GM23248 (cell line): ENCODE data around the gene CRYM. TPM values are rescaled to one million over a fixed set of nuclear protein-coding genes. Genes with fewer than 3 reads are reported as not detected.

Experiments
- DNase-seq: peaks from one replicate; pipeline ENCODE4 v3.0.0-alpha.2; 2015
- H2AFZ ChIP-seq: fragments of 200-600 bp; sonication (generic); 2 replicates; pipeline ENCODE4 v1.6.1; 2016; ENCODE audit warnings: antibody characterized with exemption
- H3F3A ChIP-seq: fragments of 200-600 bp; sonication (generic); 2 replicates; pipeline ENCODE4 v1.6.1; 2016; ENCODE audit warnings: mild to moderate bottlenecking, antibody characterized with exemption, mixed run types; ENCODE audit not compliant: insufficient read depth
- H3K27ac ChIP-seq: fragments of 200-600 bp; sonication (generic); 2 replicates; pipeline ENCODE4 v1.5.1; 2016; ENCODE audit warnings: mild to moderate bottlenecking
- H3K27me3 ChIP-seq: fragments of 200-600 bp; sonication (generic); replicated peaks from 2 replicates; pipeline ENCODE4 v1.6.1; 2016; ENCODE audit warnings: mild to moderate bottlenecking; ENCODE audit not compliant: insufficient read depth
- H3K36me3 ChIP-seq: fragments of 200-600 bp; sonication (generic); 2 replicates; pipeline ENCODE4 v1.6.1; 2016; ENCODE audit warnings: low read depth, mild to moderate bottlenecking
- H3K4me1 ChIP-seq: fragments of 200-600 bp; sonication (generic); 2 replicates; pipeline ENCODE4 v1.6.1; 2016; ENCODE audit warnings: mild to moderate bottlenecking; ENCODE audit not compliant: insufficient read depth
- H3K4me2 ChIP-seq: fragments of 200-600 bp; sonication (generic); one replicate; pipeline ENCODE4 v1.6.1; 2016; ENCODE audit warnings: mild to moderate bottlenecking; ENCODE audit not compliant: unreplicated experiment
- H3K4me3 ChIP-seq: fragments of 200-600 bp; sonication (generic); 2 replicates; pipeline ENCODE4 v1.5.1; 2016; ENCODE audit warnings: mild to moderate bottlenecking
- H3K79me2 ChIP-seq: fragments of 200-600 bp; sonication (generic); 2 replicates; pipeline ENCODE4 v1.6.1; 2016; ENCODE audit warnings: mild to moderate bottlenecking; ENCODE audit not compliant: insufficient read depth
- H3K9ac ChIP-seq: fragments of 200-600 bp; sonication (generic); 2 replicates; pipeline ENCODE4 v1.6.1; 2016; ENCODE audit warnings: mild to moderate bottlenecking
- H3K9me2 ChIP-seq: fragments of 200-600 bp; sonication (generic); 2 replicates; pipeline ENCODE4 v1.6.1; 2016; ENCODE audit warnings: mixed run types, mild to moderate bottlenecking, moderate library complexity; ENCODE audit not compliant: insufficient read depth
- H3K9me3 ChIP-seq: fragments of 200-600 bp; sonication (generic); one replicate; pipeline ENCODE4 v1.6.1; 2017; ENCODE audit warnings: low read depth
- H4K20me1 ChIP-seq: fragments of 200-600 bp; sonication (generic); 2 replicates; pipeline ENCODE4 v1.6.0; 2016; ENCODE audit not compliant: insufficient read depth
- EZH2 ChIP-seq: fragments of 200-600 bp; sonication (generic); IDR thresholded peaks from 2 replicates; pipeline ENCODE4 v1.6.1; 2018; ENCODE audit warnings: antibody characterized with exemption, mild to moderate bottlenecking; ENCODE audit not compliant: insufficient read depth, poor library complexity, severe bottlenecking
- EZH2phosphoT487 ChIP-seq: fragments of 200-600 bp; sonication (generic); IDR thresholded peaks from 2 replicates; pipeline ENCODE4 v1.6.1; 2018; ENCODE audit warnings: antibody characterized with exemption, moderate library complexity, mild to moderate bottlenecking, low read depth; ENCODE audit not compliant: insufficient read depth
- WGBS, 2 experiments: methylation state at CpG; one replicate each; pipeline ENCODE4 v1.1.6; 2015 to 2017; ENCODE audit warnings: low lambda C conversion rate in 2 of 2, low coverage in 1 of 2; ENCODE audit errors: missing lambda C conversion rate in 2 of 2; 5-methylcytosine and 5-hydroxymethylcytosine counted together
- in situ Hi-C: fragments of 300-500 bp; cut with MboI; formaldehyde crosslinking; loops from 2 replicates; pipeline ENCODE4 v1.15.0; 2020
- polyA plus RNA-seq: library from polyadenylated mRNA; unstranded; fragments of >200 nt; fragmentation: Nextera tagmentation; extraction: Ambion mirVana; gene quantifications from 2 replicates; pipeline ENCODE4 v1.2.1, GENCODE V29; 2016
- total RNA-seq: library from RNA; depleted of rRNA; stranded (reverse); fragments of >200 nt; shearing (Covaris generic); gene quantifications from 2 replicates; pipeline ENCODE4 v1.2.3, GENCODE V29; 2014

CRYM gene
- total and polyA plus RNA-seq, 2 experiments from 2014 or later, result not detected

DNA sequence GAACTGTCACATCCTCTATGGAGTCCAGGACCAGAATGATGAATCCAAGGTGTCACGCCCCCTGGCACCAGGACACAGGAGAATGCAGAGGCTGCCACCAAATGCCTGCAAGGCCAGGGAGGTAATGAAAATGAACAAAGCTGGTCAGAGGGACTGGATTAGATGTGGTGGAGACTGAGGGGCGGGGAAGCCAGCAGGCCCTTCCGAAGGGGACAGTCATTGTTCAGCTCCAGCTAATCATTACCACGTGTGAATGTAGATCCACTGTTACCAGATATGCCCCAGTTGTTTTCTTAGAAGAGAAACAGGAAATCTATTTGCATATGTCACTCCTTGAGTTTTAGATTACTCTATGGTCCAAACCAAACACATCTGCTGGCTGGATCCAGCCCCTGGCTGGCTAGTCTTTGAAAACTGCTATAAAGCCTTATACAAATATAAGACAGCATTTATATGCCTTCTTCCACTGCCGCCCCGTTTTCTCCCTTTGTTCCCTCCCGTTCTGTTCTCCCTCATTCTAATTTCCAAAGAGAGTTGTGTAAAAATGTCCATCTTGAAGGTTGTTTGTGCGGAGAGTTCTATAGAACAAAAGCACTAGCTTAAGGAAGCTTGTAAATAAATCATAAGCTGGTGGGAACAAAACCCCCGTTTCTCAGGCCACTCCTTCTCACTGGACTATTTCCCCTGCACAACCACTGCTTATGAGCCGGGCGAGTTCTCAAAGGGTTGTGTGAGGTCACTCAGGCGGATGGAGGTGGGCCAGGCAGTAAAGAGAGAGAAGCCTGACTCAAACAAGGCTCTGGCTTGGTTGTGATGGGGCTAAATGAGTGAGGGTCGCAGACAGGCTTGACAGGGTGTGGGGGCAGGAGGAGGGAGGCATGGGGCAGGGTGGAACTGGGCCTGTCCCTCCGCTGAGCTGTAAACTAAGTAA, 14.2 kb downstream of the CRYM start:
- no peaks in the 10 kb centered on the region for H3K79me2 ChIP-seq
- H2AFZ ChIP-seq, result 0 out of 2 replicates have a peak overlapping the region, but pooled peaks have one; percentile 34
- peaks cover 15% of the 10 kb centered on the region for H3F3A ChIP-seq
- WGBS, 2 experiments, result 17 to 18% methylated on average over 14 of the region's 14 CpGs
- H3K9ac ChIP-seq, result no peak overlapping the region
- no peaks in the 10 kb centered on the region for H4K20me1 ChIP-seq
- no peak overlapping the region for H3K4me2 ChIP-seq
- no peaks in the 10 kb centered on the region for H3K9me2 ChIP-seq
- peak; percentile 61 for DNase-seq
- H3K4me3 ChIP-seq, result no peak overlapping the region
- H3K27me3 ChIP-seq, result no peaks in the 10 kb centered on the region
- H3K9me3 ChIP-seq, result no peaks in the 10 kb centered on the region
- in situ Hi-C loops, result no loop called here
- TF ChIP-seq EZH2 (no peak), EZH2phosphoT487 (no peak)
- peaks cover 23% of the 10 kb centered on the region for H3K4me1 ChIP-seq
- H3K27ac ChIP-seq, result peak overlapping the region; percentile 17; the same call in 1 of the 2 replicates
- no peaks in the 10 kb centered on the region for H3K36me3 ChIP-seq

- Histone ChIP-seq H3K27me3 (no peaks in the 10 kb centered on the region), H3K27ac (no peak overlapping the region), H3K4me1 (peaks cover 23% of the 10 kb centered on the region), H3K9ac (no peak overlapping the region), H4K20me1 (no peaks in the 10 kb centered on the region), H3F3A (peaks cover 15% of the 10 kb centered on the region), H3K9me3 (no peaks in the 10 kb centered on the region), H3K79me2 (no peaks in the 10 kb centered on the region), H2AFZ (0 out of 2 replicates have a peak overlapping the region, but pooled peaks have one; percentile 34), H3K4me2 (no peak overlapping the region), H3K36me3 (no peaks in the 10 kb centered on the region), H3K4me3 (no peak overlapping the region), H3K9me2 (no peaks in the 10 kb centered on the region)
- in situ Hi-C loops, result no loop called here
- TF ChIP-seq EZH2phosphoT487 (no peak), EZH2 (no peak)
- no peak for DNase-seq
- 67 to 69% methylated on average over 10 to 12 of the region's 12 CpGs for WGBS, 2 experiments
These were observed 15.1 kb downstream of the CRYM start for GRCh38 chr16:21262779-21263639.

- Histone ChIP-seq H3F3A (peaks cover 15% of the 10 kb centered on the region), H3K27ac (no peak overlapping the region), H3K4me1 (peaks cover 23% of the 10 kb centered on the region), H4K20me1 (no peaks in the 10 kb centered on the region), H3K79me2 (no peaks in the 10 kb centered on the region), H3K4me3 (no peak overlapping the region), H3K4me2 (no peak overlapping the region), H2AFZ (no peak overlapping the region), H3K9ac (no peak overlapping the region), H3K27me3 (peaks cover 14% of the 10 kb centered on the region), H3K9me3 (no peaks in the 10 kb centered on the region), H3K36me3 (no peaks in the 10 kb centered on the region), H3K9me2 (no peaks in the 10 kb centered on the region)
- peak; percentile 80 for DNase-seq
- WGBS, 2 experiments, result 71% methylated on average over 9 of the region's 9 CpGs
- in situ Hi-C loops, result no loop called here
- no peak for TF ChIP-seq EZH2phosphoT487
- no peak for TF ChIP-seq EZH2
These were observed 17.0 kb downstream of the CRYM start for GRCh38 chr16:21260870-21261791.
